ENCODE data around the gene PLCL1. TPM values are rescaled to one million over a fixed set of nuclear protein-coding genes. Genes with fewer than 3 reads are reported as not detected.
A peak's percentile ranks its signal among the peaks of the same experiment; 100 is the strongest.

PLCL1 gene
- total RNA-seq, 1 experiment from 2014 or later, result not detected

- H3K9me2 ChIP-seq (ENCODE audit: insufficient read depth), result no peaks in the 10 kb centered on the region
- no peaks in the 10 kb centered on the region for H4K20me1 ChIP-seq (ENCODE audit: insufficient read depth)
- H3K4me3 ChIP-seq, result no peak overlapping the region
- H3F3A ChIP-seq (ENCODE audit: insufficient read depth, low read depth), result no peaks in the 10 kb centered on the region
- H3K36me3 ChIP-seq (ENCODE audit: low read depth), result no peaks in the 10 kb centered on the region
- ChIA-PET POLR2A (ENCODE audit: unreplicated experiment) (no interaction called here), CTCF (no interaction called here)
- H2AFZ ChIP-seq, result no peak overlapping the region
- TF ChIP-seq EZH2 (IDR thresholded peaks at IDR 0.05; ENCODE audit: low read depth), result no peak
- TF ChIP-seq, protein P1, sequence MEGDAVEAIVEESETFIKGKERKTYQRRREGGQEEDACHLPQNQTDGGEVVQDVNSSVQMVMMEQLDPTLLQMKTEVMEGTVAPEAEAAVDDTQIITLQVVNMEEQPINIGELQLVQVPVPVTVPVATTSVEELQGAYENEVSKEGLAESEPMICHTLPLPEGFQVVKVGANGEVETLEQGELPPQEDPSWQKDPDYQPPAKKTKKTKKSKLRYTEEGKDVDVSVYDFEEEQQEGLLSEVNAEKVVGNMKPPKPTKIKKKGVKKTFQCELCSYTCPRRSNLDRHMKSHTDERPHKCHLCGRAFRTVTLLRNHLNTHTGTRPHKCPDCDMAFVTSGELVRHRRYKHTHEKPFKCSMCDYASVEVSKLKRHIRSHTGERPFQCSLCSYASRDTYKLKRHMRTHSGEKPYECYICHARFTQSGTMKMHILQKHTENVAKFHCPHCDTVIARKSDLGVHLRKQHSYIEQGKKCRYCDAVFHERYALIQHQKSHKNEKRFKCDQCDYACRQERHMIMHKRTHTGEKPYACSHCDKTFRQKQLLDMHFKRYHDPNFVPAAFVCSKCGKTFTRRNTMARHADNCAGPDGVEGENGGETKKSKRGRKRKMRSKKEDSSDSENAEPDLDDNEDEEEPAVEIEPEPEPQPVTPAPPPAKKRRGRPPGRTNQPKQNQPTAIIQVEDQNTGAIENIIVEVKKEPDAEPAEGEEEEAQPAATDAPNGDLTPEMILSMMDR (conservative IDR thresholded peaks at IDR 0.05), result no peak
- DNase-seq, result no peak
- intact Hi-C loops (cut with micrococcal nuclease; ENCODE audit: unreplicated experiment), result no loop called here
- H3K4me1 ChIP-seq (replicated peaks; ENCODE audit: insufficient read depth), result no peaks in the 10 kb centered on the region
- H3K79me2 ChIP-seq (ENCODE audit: low read depth), result no peaks in the 10 kb centered on the region
- H3K9me3 ChIP-seq (ENCODE audit: insufficient read depth, low read depth), result no peaks in the 10 kb centered on the region; the same call in 1 of the 2 replicates
- H3K27me3 ChIP-seq (ENCODE audit: insufficient read depth, low read depth), result peaks cover 8% of the 10 kb centered on the region
- BruUV-seq (replicated peaks), result no TSS peak
- no peak overlapping the region for H3K4me2 ChIP-seq
- H3K27ac ChIP-seq, result no peak overlapping the region
These were observed 4.3 kb upstream of the PLCL1 start for GRCh38 chr2:197800091-197800490.

DNA sequence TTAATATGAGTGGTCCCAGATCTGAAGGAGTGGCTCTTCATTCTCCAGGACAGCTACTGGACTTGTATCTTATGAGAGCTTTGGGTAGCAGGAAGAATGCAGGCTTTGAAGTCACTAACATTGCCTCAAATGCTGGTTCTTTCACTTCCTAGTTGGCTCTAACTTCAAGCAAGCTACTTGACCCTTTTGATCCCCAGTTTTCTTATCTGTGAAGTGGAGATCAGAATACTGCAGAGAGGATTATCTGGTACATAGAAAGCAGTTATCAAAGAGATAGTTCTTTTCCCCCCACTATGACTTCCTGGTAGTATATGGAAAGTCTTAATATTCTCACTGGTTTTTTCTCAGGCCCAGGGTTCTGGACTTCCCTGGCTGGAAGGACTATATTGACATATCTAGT is 3.4 kb upstream of the PLCL1 start:
- H3K36me3 ChIP-seq (ENCODE audit: low read depth), result no peaks in the 10 kb centered on the region
- H3K4me1 ChIP-seq (replicated peaks; ENCODE audit: insufficient read depth), result no peaks in the 10 kb centered on the region
- H3K9me3 ChIP-seq (ENCODE audit: insufficient read depth, low read depth), result no peaks in the 10 kb centered on the region; the same call in 1 of the 2 replicates
- H3K4me3 ChIP-seq, result no peak overlapping the region
- H4K20me1 ChIP-seq (ENCODE audit: insufficient read depth), result no peaks in the 10 kb centered on the region
- no TSS peak for BruUV-seq (replicated peaks)
- H3K4me2 ChIP-seq, result no peak overlapping the region
- no peak overlapping the region for H2AFZ ChIP-seq
- DNase-seq, result no peak
- CTCF ChIA-PET, result no interaction called here
- H3K9me2 ChIP-seq (ENCODE audit: insufficient read depth), result no peaks in the 10 kb centered on the region
- intact Hi-C loops (cut with micrococcal nuclease; ENCODE audit: unreplicated experiment), result no loop called here
- TF ChIP-seq, protein P1 (conservative IDR thresholded peaks at IDR 0.05), result no peak
- no peak for TF ChIP-seq EZH2 (IDR thresholded peaks at IDR 0.05; ENCODE audit: low read depth)
- H3K79me2 ChIP-seq (ENCODE audit: low read depth), result no peaks in the 10 kb centered on the region
- H3K27me3 ChIP-seq (ENCODE audit: insufficient read depth, low read depth), result peaks cover 15% of the 10 kb centered on the region
- no peak overlapping the region for H3K27ac ChIP-seq
- POLR2A ChIA-PET (ENCODE audit: unreplicated experiment), result no interaction called here
- H3F3A ChIP-seq (ENCODE audit: insufficient read depth, low read depth), result no peaks in the 10 kb centered on the region

DNA sequence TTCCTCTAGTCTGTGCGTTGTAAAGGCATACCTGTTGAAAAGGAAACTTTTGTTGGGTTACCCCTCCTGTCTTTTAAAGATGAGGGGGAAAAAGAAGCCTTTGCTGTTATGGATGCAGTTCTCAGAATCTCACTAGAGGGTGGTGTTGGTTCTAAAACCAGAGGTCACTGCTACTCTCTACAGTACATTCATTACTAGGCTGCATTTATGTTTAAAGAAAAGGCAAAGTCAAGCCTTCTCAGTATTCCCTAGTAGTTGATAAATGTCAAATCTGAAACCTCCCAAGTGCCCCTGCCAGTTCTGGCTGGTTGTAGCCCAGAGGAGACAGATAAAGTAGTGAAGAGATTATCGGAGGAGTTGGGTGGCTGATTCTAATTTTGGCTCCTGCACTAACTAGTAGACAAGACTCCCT is 1.4 kb upstream of the PLCL1 start:
- no peak for DNase-seq
- BruUV-seq (replicated peaks), result no TSS peak
- Histone ChIP-seq H3K4me1 (replicated peaks; ENCODE audit: insufficient read depth) (no peaks in the 10 kb centered on the region), H3K9me3 (ENCODE audit: insufficient read depth, low read depth) (no peaks in the 10 kb centered on the region; the same call in 1 of the 2 replicates), H3K79me2 (ENCODE audit: low read depth) (no peaks in the 10 kb centered on the region), H4K20me1 (ENCODE audit: insufficient read depth) (no peaks in the 10 kb centered on the region), H3K27me3 (ENCODE audit: insufficient read depth, low read depth) (peaks cover 22% of the 10 kb centered on the region), H3K4me2 (no peak overlapping the region), H3F3A (ENCODE audit: insufficient read depth, low read depth) (no peaks in the 10 kb centered on the region), H3K4me3 (no peak overlapping the region), H3K27ac (no peak overlapping the region), H3K9me2 (ENCODE audit: insufficient read depth) (no peaks in the 10 kb centered on the region), H3K36me3 (ENCODE audit: low read depth) (no peaks in the 10 kb centered on the region), H2AFZ (no peak overlapping the region)
- POLR2A ChIA-PET (ENCODE audit: unreplicated experiment), result no interaction called here
- TF ChIP-seq, protein P1 (conservative IDR thresholded peaks at IDR 0.05), result peak; percentile 76
- no peak for TF ChIP-seq EZH2 (IDR thresholded peaks at IDR 0.05; ENCODE audit: low read depth)
- intact Hi-C loops (cut with micrococcal nuclease; ENCODE audit: unreplicated experiment), result loop anchor here (2.0 kb wide), 1 partner anchor 324 kb away; no protein-coding TSS in a partner anchor
- CTCF ChIA-PET, result no interaction called here

All from PC-9 (cell line).